ENCODE measurements around the gene MET.

Gene MET

DNA sequence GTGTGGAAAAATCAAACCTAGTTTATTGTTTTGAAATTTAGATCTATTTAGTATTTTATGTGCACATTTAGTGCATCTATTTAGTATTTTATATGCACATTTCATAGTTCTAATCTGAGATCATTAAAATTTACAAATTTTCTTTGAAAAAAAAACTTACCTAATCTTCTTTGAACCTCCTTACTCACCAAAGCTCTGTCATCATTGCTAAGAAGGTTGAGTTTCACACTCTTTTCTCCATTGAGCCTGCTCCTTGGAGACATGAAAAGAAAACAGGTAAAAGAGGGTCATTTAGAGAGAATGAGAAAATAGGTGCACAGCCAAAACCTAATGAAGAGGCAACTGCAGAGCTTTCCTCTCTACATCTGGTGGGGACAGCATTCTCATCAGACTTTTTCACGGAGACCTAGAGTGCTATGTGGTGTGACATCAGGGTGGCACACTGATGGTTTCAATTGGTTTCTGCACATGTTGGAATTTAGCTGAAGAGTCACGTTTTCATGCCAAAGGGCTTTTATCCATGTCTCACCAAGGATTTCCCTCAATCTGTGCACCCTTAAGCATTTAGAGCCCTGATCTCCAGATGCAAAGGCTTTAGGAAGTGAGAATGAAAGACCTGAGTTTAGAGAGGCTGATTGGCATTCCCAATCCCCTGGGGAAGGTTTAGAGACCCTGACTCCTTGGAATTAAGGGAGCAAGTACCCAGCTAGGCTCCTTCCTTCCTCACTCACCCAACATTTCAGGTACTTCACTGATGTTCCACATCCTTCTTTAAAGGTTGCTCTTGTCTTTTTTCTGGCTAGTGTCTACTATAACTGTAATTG is 101.1 kb downstream of the MET start:
- H3K4me3 ChIP-seq (ENCODE audit: low read depth, low read length), result no peak overlapping the region
- no peak for DNase-seq (ENCODE audit: low read depth)

DNA sequence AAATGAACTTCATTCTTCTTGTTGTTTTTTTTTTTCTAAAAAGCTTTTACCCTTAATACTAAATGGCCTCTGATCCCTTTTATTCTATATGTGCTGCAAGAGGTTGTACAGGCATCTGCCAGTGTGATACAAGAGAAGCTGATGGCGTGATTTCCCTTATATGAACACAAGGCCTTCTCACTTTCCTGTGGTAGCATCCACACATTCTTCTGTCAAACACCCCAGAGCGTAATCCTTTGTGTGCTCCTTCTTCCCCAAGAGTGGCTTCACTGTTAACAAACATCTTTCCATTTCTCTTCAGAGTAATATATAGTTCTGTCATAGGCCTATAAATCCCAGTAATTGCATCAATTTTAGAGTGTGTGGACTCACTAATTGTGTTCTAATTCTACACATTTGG is 104.0 kb downstream of the MET start:
- H3K4me3 ChIP-seq (ENCODE audit: low read depth, low read length), result no peak overlapping the region
- DNase-seq (ENCODE audit: low read depth), result no peak

DNA sequence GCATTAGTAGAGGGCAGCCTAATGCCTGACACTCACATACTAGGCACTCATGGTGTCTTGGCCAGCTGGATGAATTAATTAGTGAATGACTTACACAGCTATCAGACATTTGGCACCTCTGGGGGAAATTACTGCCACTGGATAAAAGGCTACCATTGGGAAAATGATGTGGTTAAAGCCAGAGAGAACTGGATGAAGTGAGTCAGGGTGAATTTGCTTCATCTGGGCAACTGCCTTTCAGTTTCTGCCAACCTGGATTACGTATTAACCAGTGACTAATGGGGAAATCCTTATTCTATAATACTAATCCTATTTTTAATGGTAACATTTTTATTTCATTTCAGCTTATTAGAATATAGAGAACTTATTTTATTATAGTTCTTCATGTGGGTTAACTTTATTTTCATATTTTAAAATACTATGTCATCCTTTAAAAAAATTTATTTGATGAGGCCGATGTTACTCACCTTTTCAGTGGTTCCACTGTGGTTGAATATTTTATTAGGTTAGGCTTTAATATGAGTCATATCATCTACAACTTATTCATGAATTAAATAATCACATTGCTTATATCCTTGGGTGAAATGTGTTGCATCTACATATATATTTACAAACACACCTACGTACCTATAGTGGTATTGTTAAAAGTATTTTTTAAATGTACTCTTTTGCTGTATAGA is 104.8 kb downstream of the MET start:
- no peak for DNase-seq (ENCODE audit: low read depth)
- H3K4me3 ChIP-seq (ENCODE audit: low read depth, low read length), result no peak overlapping the region

DNA sequence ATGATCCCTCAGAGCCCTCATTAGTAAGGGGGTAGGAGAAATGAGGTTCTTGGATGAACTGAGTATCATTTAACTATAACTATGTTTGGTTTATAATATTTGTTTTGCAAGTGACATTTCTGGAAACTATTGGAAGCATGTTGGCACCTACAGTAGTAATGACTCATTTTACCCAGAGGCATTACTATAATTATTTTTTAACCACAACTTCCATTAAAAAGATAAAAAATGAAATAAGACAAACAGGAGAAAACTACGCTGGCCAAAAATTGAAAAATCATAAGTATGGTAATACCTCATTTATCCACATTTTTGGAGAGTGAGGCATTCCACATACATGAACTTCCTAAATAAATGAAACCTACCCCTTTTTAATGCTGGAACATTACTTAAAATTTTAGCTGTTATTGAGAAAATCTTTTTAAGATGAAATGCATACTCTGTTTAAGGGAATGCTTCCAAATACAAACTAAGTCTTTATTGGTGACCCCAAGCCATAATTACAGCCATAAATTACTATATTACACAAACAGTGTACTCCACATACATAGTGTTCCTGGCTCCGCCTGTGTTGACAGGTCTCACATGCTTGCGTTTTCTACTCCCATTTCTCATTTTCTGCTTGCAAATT is 105.8 kb downstream of the MET start:
- H3K4me3 ChIP-seq (ENCODE audit: low read depth, low read length), result no peak overlapping the region
- DNase-seq (ENCODE audit: low read depth), result no peak

DNA sequence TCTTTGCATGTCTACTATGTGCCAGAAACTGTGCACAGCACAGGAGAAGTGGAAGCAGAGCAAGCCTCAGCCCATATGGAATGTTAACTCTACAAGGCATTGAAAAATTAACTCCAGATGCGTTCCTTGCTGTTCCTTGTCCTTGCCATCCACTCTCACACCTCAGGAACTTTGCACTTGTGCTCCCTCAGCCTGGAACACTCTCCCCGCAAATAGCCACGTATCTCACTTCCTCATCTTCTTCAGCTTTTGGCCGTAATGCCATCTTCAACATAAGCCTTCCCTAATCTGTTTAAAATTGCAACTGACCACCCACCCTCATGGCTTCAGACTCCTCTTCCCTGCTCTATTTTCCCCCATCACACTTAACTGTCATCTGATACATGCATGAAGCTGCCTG is 107.2 kb downstream of the MET start:
- H3K4me3 ChIP-seq (ENCODE audit: low read depth, low read length), result no peak overlapping the region
- no peak for DNase-seq (ENCODE audit: low read depth)

DNA sequence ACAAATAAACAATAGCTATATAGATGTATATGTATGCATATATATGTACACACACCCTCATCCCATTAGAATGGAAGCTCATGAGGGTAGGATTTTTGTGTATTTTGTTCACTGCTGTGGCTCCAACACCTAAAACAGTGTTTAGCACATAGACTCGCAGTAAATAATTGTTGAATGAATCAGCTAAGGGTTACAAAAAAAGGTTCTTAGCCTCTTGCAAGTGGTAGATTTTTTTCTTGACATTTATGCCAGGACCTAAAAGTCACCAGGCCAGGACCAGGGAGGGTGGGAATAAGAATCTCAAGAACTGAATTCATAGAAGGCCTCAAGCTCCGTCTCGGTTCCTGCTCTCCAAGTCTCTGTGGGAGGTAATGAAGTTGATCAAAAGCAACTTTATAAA is 107.9 kb downstream of the MET start:
- no peak for DNase-seq (ENCODE audit: low read depth)
- no peak overlapping the region for H3K4me3 ChIP-seq (ENCODE audit: low read depth, low read length)

DNA sequence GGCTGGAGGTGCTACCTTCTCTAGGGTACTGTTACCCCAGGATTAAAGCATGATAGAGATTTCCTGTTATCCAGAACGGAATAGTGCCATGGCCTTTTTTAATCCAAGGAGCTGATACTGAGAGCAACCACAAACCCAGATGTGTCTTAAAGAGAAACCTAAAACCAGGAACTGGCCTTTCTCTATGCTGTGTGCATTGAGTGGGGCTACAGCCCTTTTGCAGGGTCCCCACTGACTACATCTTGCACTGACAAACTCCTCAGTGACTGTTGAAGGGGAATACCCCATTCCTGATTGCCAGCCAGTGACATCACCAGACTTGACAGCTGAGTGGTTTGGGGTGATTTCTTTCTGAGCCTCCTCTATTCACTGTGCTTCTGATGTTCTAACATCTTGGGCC is 108.5 kb downstream of the MET start:
- DNase-seq (ENCODE audit: low read depth), result no peak

DNA sequence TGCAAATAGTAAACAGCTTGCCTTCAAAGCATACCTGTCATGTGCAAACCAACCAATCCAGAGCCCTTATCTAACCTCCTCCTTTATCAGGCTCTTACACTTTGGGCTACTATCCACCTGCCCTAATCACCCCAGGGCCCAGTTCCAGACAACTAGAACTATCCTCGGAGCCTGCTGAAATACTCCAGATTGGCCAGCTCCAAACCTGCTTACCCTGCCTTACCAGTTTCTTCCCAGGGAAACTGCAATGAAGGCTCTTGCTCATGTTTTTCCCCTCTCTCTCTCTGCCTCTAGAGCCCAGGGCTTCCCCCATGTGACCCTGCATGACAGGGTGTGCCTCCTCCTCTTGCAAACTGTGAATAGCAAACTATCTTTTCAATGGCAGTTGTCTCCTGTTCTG is 109.0 kb downstream of the MET start:
- no peak for DNase-seq (ENCODE audit: low read depth)
- no peak overlapping the region for H3K4me3 ChIP-seq (ENCODE audit: low read depth, low read length)

More for the DNA sequence above, 108.5 kb downstream of the MET start:
- H3K4me3 ChIP-seq (ENCODE audit: low read depth, low read length), result no peak overlapping the region

DNA sequence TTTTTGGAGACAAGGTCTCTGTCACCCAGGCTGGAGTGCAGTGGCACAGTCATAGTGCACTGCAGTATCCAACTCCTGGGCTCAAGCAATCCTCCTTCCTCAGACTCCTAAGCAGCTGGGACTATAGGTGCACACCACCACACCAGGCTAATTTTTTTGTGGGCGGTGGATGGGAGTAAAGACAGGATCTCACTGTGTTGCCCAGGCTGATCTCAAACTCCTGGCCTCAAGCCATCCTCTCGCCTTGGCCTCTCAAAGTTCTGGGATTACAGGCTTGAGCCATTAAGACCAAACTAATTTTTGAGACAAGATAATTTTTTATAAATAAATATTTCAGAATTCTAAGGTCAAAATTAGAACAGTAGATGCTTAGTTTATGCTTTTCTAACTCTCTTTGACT is 109.6 kb downstream of the MET start:
- H3K4me3 ChIP-seq (ENCODE audit: low read depth, low read length), result no peak overlapping the region
- DNase-seq (ENCODE audit: low read depth), result no peak

DNA sequence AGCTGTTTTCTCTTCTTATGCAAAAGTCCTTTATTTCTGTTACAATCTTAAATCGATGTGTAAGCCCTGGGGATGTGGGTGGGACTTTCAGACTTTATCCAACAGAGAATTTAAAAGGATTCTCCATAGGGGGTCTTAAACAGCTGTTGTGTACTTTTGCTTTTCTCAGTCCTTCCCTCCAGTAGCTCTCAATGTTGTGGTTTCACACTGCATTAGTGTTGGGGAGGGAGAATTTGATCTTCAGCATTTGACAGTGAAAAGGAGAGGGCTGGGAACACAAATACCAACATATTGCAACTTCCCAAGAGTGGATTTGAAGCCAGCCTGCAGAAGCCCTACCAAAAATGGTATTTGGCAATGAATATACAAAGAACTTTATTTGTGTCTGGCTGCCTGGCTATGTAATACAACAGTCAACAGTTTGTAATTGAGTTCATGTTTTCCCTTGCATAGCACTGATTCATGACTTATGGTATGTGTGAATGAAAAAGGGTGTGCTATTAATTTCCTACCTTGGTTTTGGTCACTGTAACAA is 110.2 kb downstream of the MET start:
- no peak overlapping the region for H3K4me3 ChIP-seq (ENCODE audit: low read depth, low read length)
- peak; percentile 69 for DNase-seq (ENCODE audit: low read depth)

DNA sequence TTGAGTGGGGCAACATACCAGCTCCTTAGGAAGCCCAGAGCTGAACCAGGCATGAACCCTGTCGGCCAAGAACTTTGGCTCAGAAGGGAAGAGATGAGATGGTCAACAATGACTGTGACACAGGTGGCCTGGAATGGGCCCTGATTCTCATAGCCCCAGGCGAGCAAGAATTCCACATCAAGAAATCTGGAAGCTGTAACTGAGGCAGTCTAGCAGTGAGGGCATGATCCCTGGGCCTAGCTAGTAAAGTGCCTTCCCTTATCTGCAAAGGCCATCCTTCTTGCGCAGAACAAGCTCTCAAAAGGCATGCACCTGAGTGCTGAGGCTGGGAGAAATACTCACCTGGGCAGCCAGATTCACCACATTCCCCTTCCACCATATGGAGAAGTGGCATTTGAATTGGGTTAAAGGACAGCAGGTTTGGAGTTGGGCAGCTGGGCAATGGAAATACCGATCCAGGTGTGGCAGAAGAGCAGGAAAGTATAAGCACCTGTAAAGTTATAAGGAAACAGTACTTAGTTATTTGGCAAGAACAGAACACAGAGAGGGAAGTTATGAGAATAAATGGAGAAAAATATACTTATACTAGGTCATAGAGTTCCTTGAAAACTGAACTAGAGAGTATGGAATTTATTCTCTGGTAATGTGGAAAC is 111.8 kb downstream of the MET start:
- no peak overlapping the region for H3K4me3 ChIP-seq (ENCODE audit: low read depth, low read length)
- no peak for DNase-seq (ENCODE audit: low read depth)

- H3K4me3 ChIP-seq (ENCODE audit: low read depth, low read length), result no peak overlapping the region
- no peak for DNase-seq (ENCODE audit: low read depth)
These were observed 112.7 kb downstream of the MET start for GRCh38 chr7:116784647-116785046.

- H3K4me3 ChIP-seq (ENCODE audit: low read depth, low read length), result no peak overlapping the region
- DNase-seq (ENCODE audit: low read depth), result no peak
These were observed 113.8 kb downstream of the MET start for GRCh38 chr7:116785843-116786242.

DNA sequence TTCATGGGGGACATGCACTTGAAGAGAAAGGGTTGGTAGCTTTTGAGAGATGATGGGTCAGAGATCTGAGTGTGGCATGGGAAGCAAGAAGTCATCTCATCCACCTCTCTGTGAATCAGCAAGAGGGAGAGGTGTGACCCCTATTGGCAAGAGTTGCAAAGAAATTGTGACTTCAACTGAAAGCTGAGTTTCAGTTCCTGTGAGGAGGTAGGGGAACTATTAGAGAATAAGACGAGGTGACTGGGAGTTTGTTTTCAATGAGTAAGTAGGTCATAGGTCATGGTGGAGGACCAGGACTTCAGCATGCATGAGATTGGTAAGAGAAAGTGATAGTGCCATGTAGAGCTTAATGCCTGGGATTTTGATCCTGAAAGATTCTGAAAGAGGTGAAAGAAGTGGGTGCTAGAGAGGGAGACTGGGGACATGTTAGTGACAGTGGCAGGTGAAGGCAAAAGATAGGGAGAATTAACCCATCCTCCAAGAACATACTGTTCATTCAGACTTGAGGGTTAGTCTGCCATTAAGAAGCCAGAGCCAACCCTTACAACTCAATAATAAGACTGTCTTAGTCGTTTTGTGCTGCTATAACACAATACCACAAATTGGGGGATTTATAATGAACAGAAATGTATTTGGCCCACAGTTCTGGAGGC is 114.9 kb downstream of the MET start:
- no peak for DNase-seq (ENCODE audit: low read depth)
- H3K4me3 ChIP-seq (ENCODE audit: low read depth, low read length), result no peak overlapping the region

DNA sequence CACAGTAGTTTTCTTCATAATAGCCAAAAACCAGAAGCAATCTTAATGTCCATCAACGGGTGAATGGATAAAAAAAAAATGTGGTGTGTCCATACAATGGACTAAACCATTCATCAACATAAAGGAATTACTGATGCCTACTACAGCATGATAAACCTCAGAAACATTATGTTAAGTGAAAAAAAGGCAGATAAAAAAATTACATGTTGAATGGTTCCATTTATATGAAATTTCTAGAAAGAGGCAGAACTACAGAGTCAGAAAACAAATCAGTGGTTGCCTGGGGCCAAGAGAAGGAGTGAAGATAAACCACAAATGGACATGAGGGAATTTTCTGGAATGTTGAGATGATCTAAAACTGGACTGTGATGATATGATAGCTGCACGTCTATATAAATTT is 115.9 kb downstream of the MET start:
- no peak for DNase-seq (ENCODE audit: low read depth)
- H3K4me3 ChIP-seq (ENCODE audit: low read depth, low read length), result no peak overlapping the region

DNA sequence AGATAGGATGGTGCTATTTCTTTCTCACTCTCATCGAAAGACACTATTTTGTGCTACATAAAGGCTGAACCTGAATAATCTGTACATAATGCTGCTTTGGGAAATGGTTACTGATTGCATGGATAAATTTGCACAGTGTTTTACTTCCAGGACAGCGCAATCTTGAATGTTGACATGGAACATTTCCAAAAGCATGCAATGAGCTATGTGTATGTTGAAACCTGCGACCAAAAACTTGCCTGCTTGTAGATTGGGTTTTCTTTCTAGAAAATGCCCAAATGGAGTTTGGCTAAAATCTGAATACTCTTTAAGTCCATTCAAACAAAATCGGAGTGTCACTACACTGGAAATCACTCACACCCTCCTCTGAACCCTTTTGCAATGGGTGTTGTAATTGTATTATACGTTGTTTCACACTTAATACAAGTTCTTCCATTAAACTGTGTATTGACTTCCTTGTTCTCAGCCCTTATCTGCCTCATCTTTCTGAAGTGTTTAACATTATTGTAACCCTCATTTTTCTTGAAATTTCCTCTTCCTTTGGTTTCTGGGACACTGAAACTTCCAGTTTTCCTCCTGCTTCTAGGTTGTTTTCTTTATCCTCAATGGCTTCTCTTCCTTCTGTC is 116.7 kb downstream of the MET start:
- H3K4me3 ChIP-seq (ENCODE audit: low read depth, low read length), result no peak overlapping the region
- no peak for DNase-seq (ENCODE audit: low read depth)

- no peak overlapping the region for H3K4me3 ChIP-seq (ENCODE audit: low read depth, low read length)
- DNase-seq (ENCODE audit: low read depth), result no peak
These were observed 118.0 kb downstream of the MET start for GRCh38 chr7:116790025-116790424.

- H3K4me3 ChIP-seq (ENCODE audit: low read depth, low read length), result no peak overlapping the region
- no peak for DNase-seq (ENCODE audit: low read depth)
These were observed 120.8 kb downstream of the MET start for GRCh38 chr7:116792813-116793212.

- DNase-seq (ENCODE audit: low read depth), result no peak
- no peak overlapping the region for H3K4me3 ChIP-seq (ENCODE audit: low read depth, low read length)
These were observed 121.9 kb downstream of the MET start for GRCh38 chr7:116793795-116794340.

Measured in skeletal muscle cell (primary cell).